Astrocyte (in vitro differentiated cells and primary cell): ENCODE data around the gene COL8A2.

Source experiments
- EZH2 ChIP-seq: IDR thresholded peaks from 2 replicates; pipeline ENCODE4 v1.6.1; 2012; ENCODE audit warnings: mild to moderate bottlenecking, low read length, inconsistent platforms; ENCODE audit not compliant: insufficient read depth
- TF ChIP-seq, protein P1 (sequence below): IDR thresholded peaks from 2 replicates; pipeline ENCODE4 v1.5.1; 2011; ENCODE audit warnings: low read depth, mild to moderate bottlenecking, inconsistent platforms, low read length, moderate library complexity; ENCODE audit not compliant: insufficient read depth

DNA sequence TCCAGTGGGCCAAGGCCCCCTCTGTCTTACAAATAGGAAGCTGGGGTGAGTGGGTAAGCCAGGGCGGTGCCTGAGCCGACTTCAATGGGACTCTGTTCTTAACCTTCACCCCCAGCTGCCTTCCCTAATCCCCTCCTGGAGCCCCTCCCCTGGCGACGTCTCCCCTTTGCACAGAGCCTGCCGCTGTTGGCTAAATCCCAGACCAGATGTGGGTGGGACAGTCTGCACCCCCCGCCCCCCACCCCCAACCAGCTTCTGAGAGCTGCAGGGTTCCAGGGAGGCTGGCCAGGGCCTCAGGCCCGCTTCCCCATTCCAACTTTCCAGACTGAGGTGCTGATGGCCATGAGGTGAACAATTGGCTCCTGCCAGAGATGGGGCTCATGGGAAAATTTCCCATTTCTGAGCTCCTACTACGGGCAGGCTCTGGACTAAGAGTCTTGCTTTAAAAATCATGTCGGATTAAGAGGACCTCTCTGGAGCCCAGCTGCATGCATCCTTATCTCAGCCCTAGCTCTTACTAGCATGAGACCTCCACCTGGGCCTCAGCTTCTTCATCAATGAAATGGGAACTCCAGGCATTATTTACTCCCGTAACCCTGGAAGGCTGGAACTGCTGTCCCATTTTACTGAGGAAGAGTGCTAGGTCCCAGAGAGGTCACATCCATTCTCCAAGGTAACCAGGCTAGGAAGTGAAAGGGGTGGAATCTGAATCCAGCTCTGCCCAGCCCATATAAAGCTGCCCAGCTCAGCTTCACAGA is 6.4 kb downstream of the COL8A2 start:
- TF ChIP-seq, protein P1, sequence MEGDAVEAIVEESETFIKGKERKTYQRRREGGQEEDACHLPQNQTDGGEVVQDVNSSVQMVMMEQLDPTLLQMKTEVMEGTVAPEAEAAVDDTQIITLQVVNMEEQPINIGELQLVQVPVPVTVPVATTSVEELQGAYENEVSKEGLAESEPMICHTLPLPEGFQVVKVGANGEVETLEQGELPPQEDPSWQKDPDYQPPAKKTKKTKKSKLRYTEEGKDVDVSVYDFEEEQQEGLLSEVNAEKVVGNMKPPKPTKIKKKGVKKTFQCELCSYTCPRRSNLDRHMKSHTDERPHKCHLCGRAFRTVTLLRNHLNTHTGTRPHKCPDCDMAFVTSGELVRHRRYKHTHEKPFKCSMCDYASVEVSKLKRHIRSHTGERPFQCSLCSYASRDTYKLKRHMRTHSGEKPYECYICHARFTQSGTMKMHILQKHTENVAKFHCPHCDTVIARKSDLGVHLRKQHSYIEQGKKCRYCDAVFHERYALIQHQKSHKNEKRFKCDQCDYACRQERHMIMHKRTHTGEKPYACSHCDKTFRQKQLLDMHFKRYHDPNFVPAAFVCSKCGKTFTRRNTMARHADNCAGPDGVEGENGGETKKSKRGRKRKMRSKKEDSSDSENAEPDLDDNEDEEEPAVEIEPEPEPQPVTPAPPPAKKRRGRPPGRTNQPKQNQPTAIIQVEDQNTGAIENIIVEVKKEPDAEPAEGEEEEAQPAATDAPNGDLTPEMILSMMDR: no peak
- TF ChIP-seq EZH2: no peak
